DND-41 (cell line): Measurements from ENCODE around the gene IL17RB.

Source experiments
- CTCF ChIP-seq: IDR thresholded peaks from 2 replicates; pipeline ENCODE4 v1.5.1; 2012; ENCODE audit warnings: borderline replicate concordance, low read length, moderate library complexity, mild to moderate bottlenecking; ENCODE audit not compliant: poor library complexity, severe bottlenecking; ENCODE audit errors: extremely low read depth
- EZH2 ChIP-seq: IDR thresholded peaks from 3 replicates; pipeline ENCODE4 v1.6.1; 2012; ENCODE audit warnings: borderline replicate concordance, low read depth, mild to moderate bottlenecking, moderate library complexity, low read length, inconsistent platforms; ENCODE audit not compliant: severe bottlenecking

DNA sequence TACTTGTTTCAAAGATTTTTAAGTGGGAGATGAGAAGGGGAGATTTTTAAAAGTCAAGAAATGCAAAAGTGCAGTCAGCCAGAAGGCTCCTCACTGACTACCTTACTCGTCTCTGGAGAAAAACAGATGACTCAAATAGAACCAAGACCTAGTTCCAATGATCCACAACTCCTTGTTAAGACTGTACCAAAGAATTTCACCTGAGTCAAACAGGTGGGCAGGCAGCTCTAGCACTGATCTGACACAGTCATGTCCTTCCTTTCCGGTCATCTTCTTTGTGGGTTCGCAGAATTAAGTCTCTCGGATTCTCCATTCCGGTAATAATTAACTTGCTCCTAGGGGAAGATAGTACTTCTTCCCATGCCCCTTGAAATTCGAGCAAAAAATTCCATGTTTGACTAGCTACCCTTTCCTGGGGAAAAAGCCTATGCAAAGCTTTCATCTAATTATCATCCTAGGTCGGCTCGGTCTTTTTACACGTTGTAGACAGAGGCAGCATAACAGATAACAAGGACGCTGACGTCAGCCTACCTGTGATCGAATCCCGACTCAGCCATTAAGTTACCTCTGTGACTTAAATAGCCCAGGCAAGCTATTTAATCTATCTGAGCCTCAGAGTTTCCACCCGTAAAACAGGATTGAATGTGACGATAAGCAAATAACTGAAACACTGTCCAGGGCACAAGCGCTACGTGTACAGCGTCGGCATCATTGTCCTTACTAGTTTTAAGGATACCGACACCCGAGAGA is 44.5 kb downstream of the IL17RB start:
- no peak for TF ChIP-seq CTCF
- no peak for TF ChIP-seq EZH2
